WTC11 (cell line): ENCODE data around the gene CD8A. TPM values are rescaled to one million over a fixed set of nuclear protein-coding genes. Genes with fewer than 3 reads are reported as not detected.

ENCODE experiments used
- ATAC-seq: fragments of 200-7000 bp; cut with Tn5 transposase; 2 replicates; pipeline ENCODE4 v1.10.0; 2021; ENCODE audit warnings: mild to moderate bottlenecking, moderate library complexity
- CTCF ChIA-PET: fragments of 300-600 bp; sonication (Branson Sonifier 250); formaldehyde crosslinking; loops from one replicate; lab custom pipeline; 2021; ENCODE audit warnings: antibody characterized with exemption; lab: Charles Lee
- POLR2A ChIA-PET: fragments of 350-600 bp; sonication (Branson Sonifier 250); formaldehyde crosslinking; loops from one replicate; lab custom pipeline; 2021; ENCODE audit warnings: antibody characterized with exemption; lab: Charles Lee
- DNase-seq: peaks from one replicate; pipeline ENCODE4 v3.0.0; 2021; ENCODE audit warnings: low spot score
- H3K27ac Mint-ChIP-seq: 2 replicates; pipeline ENCODE4 v1.8.0; 2021; ENCODE audit warnings: mixed read lengths
- H3K27me3 Mint-ChIP-seq: 2 replicates; pipeline ENCODE4 v1.8.0; 2021; ENCODE audit warnings: low read depth, mild to moderate bottlenecking, moderate library complexity, mixed read lengths
- H3K36me3 Mint-ChIP-seq: 2 replicates; pipeline ENCODE4 v1.8.0; 2021; ENCODE audit warnings: mixed read lengths
- H3K4me1 Mint-ChIP-seq: 2 replicates; pipeline ENCODE4 v1.8.0; 2022; ENCODE audit warnings: mixed read lengths
- H3K4me3 Mint-ChIP-seq: 2 replicates; pipeline ENCODE4 v1.8.0; 2021; ENCODE audit warnings: mild to moderate bottlenecking, moderate library complexity, mixed read lengths
- H3K9me3 Mint-ChIP-seq: 2 replicates; pipeline ENCODE4 v1.8.0; 2021; ENCODE audit warnings: mixed read lengths
- AFF4 ChIP-seq: sonication (generic); formaldehyde crosslinking; IDR thresholded peaks from 2 replicates; pipeline ENCODE4 v1.8.1; 2023; ENCODE audit warnings: mild to moderate bottlenecking, missing genetic modification reagents, borderline replicate concordance
- CREM ChIP-seq: sonication (generic); formaldehyde crosslinking; IDR thresholded peaks from 2 replicates; pipeline ENCODE4 v1.8.1; 2022; ENCODE audit warnings: mild to moderate bottlenecking, missing genetic modification reagents, moderate library complexity
- CTCF ChIP-seq: fragments of 200-600 bp; IDR thresholded peaks from 2 replicates; pipeline ENCODE4 v1.8.0; 2022; ENCODE audit warnings: antibody characterized with exemption
- E2F4 ChIP-seq: sonication (generic); formaldehyde crosslinking; IDR thresholded peaks from 2 replicates; pipeline ENCODE4 v1.8.1; 2022; ENCODE audit warnings: low read depth, mild to moderate bottlenecking, moderate library complexity, missing genetic modification reagents, borderline replicate concordance
- EMX1 ChIP-seq: fragments of 250-450 bp; sonication (Bioruptor Pico); IDR thresholded peaks from 2 replicates; pipeline ENCODE4 v1.8.0; 2021; ENCODE audit warnings: mild to moderate bottlenecking
- FOXJ3 ChIP-seq: sonication (generic); formaldehyde crosslinking; IDR thresholded peaks from 2 replicates; pipeline ENCODE4 v1.9.0; 2021; ENCODE audit warnings: missing genetic modification reagents, mild to moderate bottlenecking, borderline replicate concordance
- FOXP4 ChIP-seq: sonication (generic); formaldehyde crosslinking; IDR thresholded peaks from 2 replicates; pipeline ENCODE4 v1.8.0; 2022; ENCODE audit warnings: mild to moderate bottlenecking, missing genetic modification reagents
- GRHL2 ChIP-seq: fragments of 250-450 bp; sonication (Bioruptor Pico); IDR thresholded peaks from 2 replicates; pipeline ENCODE4 v1.8.0; 2022; ENCODE audit warnings: mild to moderate bottlenecking, moderate library complexity; ENCODE audit not compliant: insufficient replicate concordance, severe bottlenecking
- IRF2 ChIP-seq: sonication (generic); formaldehyde crosslinking; IDR thresholded peaks from 2 replicates; pipeline ENCODE4 v1.8.0; 2022; ENCODE audit warnings: low read depth, missing genetic modification reagents, borderline replicate concordance
- JUN ChIP-seq: sonication (generic); formaldehyde crosslinking; IDR thresholded peaks from 2 replicates; pipeline ENCODE4 v1.8.0; 2023; ENCODE audit warnings: mild to moderate bottlenecking, missing genetic modification reagents
- MAX ChIP-seq: sonication (generic); formaldehyde crosslinking; IDR thresholded peaks from 2 replicates; pipeline ENCODE4 v1.8.0; 2022; ENCODE audit warnings: mild to moderate bottlenecking, missing genetic modification reagents
- MXD4 ChIP-seq: fragments of 250-450 bp; sonication (Bioruptor Pico); IDR thresholded peaks from 2 replicates; pipeline ENCODE4 v1.8.0; 2021; ENCODE audit warnings: mild to moderate bottlenecking, moderate library complexity, borderline replicate concordance
- NFYB ChIP-seq: sonication (generic); formaldehyde crosslinking; conservative IDR thresholded peaks from 2 replicates; pipeline ENCODE4 v1.8.0; 2022; ENCODE audit warnings: low read depth, missing genetic modification reagents
- PRRX2 ChIP-seq: fragments of 250-450 bp; sonication (Bioruptor Pico); IDR thresholded peaks from 2 replicates; pipeline ENCODE4 v1.8.0; 2021; ENCODE audit warnings: mild to moderate bottlenecking
- RELA ChIP-seq: sonication (generic); formaldehyde crosslinking; IDR thresholded peaks from 2 replicates; pipeline ENCODE4 v1.8.1; 2022; ENCODE audit warnings: missing genetic modification reagents, mild to moderate bottlenecking, borderline replicate concordance
- RORB ChIP-seq: fragments of 250-450 bp; sonication (Bioruptor Pico); IDR thresholded peaks from 2 replicates; pipeline ENCODE4 v1.9.0; 2021; ENCODE audit warnings: mild to moderate bottlenecking
- SMAD4 ChIP-seq: sonication (generic); formaldehyde crosslinking; IDR thresholded peaks from 2 replicates; pipeline ENCODE4 v1.8.0; 2022; ENCODE audit warnings: mild to moderate bottlenecking, missing genetic modification reagents
- ZNF263 ChIP-seq: sonication (generic); formaldehyde crosslinking; IDR thresholded peaks from 2 replicates; pipeline ENCODE4 v1.8.1; 2022; ENCODE audit warnings: low read depth, mild to moderate bottlenecking, moderate library complexity, missing genetic modification reagents
- ZNF423 ChIP-seq: fragments of 250-450 bp; sonication (Bioruptor Pico); IDR thresholded peaks from 2 replicates; pipeline ENCODE4 v2.1.2; 2022; ENCODE audit warnings: mild to moderate bottlenecking, moderate library complexity
- total RNA-seq: library from RNA; stranded (reverse); gene quantifications from 3 replicates; pipeline ENCODE4 v1.2.3, GENCODE V29; 2021
- TF ChIP-seq, protein P1 (sequence below): fragments of 250-450 bp; sonication (Bioruptor Pico); IDR thresholded peaks from 2 replicates; pipeline ENCODE4 v1.9.0; 2021; ENCODE audit warnings: mild to moderate bottlenecking, borderline replicate concordance

CD8A gene
- total RNA-seq, 1 experiment from 2014 or later = 0.44 TPM

DNA sequence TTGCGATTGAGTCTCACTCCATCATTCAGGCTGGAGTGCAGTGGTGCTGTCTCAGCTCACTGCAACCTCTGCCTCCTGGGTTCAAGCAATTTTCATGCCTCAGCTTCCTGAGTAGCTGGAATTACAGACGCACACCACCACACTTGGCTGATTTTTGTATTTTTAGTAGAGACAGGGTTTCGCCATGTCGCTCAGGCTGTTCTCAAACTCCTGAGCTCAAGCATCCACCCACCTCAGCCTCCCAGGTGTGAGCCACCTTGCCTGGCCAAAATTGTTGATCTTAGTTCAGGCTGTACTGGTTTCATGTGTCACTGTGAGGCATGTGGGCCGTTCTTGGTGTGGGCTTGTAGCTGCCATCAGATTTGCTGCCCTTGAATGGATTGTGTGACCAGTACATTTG is 18.1 kb downstream of the CD8A start:
- ATAC-seq = no peak
- Mint-ChIP-seq H3K27ac (no peak overlapping the region; the same call in 1 of the 2 replicates), H3K36me3 (peaks cover 60% of the 10 kb centered on the region), H3K9me3 (no peaks in the 10 kb centered on the region), H3K4me3 (no peak overlapping the region), H3K27me3 (no peaks in the 10 kb centered on the region), H3K4me1 (0 out of 2 replicates have a peak, but pooled peaks cover 5% of the 10 kb centered on the region)
- ChIA-PET CTCF (interaction anchor here (0.7 to 0.8 kb wide), 2 partner anchors 8 to 35 kb away, joined by 3 read pairs; no protein-coding TSS in a partner anchor), POLR2A (no interaction called here)
- no peak for DNase-seq
- TF ChIP-seq MXD4 (CRISPR knock-in tag) (no peak), ZNF423 (CRISPR knock-in tag) (no peak), PRRX2 (CRISPR knock-in tag) (no peak), FOXJ3 (CRISPR knock-in tag) (no peak), IRF2 (no peak), E2F4 (no peak), NFYB (CRISPR knock-in tag) (no peak)

DNA sequence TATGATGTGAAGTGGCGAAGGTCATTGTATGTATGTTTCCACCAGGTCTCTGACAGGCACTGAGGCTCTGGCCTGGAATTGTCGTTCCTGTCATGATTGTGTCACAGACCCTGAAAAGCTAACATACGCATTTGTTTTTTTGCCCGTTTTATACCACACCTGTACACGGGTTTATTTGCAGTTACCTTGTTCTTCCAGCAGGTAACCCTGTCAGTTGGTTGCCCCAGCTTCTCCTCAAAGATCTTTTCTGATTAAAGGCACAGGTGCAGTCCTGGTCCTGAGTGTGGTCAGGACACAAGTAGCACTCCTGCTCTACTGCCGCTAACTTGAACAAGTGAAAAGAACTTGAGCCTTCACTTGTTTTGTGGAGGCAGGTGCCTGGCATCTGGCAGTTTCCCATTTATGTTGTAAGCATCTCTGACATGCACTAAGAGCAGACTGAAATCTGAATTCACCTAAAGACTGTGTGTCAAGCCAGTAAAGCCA is 19.9 kb downstream of the CD8A start:
- H3K9me3 Mint-ChIP-seq = no peaks in the 10 kb centered on the region
- H3K27me3 Mint-ChIP-seq = no peaks in the 10 kb centered on the region
- ChIA-PET CTCF (no interaction called here), POLR2A (no interaction called here)
- ATAC-seq (no peak), DNase-seq (no peak)
- H3K4me1 Mint-ChIP-seq = 0 out of 2 replicates have a peak, but pooled peaks cover 5% of the 10 kb centered on the region
- TF ChIP-seq EMX1 (CRISPR knock-in tag) (no peak), RORB (CRISPR knock-in tag) (no peak), GRHL2 (CRISPR knock-in tag) (no peak)
- TF ChIP-seq, protein P1, sequence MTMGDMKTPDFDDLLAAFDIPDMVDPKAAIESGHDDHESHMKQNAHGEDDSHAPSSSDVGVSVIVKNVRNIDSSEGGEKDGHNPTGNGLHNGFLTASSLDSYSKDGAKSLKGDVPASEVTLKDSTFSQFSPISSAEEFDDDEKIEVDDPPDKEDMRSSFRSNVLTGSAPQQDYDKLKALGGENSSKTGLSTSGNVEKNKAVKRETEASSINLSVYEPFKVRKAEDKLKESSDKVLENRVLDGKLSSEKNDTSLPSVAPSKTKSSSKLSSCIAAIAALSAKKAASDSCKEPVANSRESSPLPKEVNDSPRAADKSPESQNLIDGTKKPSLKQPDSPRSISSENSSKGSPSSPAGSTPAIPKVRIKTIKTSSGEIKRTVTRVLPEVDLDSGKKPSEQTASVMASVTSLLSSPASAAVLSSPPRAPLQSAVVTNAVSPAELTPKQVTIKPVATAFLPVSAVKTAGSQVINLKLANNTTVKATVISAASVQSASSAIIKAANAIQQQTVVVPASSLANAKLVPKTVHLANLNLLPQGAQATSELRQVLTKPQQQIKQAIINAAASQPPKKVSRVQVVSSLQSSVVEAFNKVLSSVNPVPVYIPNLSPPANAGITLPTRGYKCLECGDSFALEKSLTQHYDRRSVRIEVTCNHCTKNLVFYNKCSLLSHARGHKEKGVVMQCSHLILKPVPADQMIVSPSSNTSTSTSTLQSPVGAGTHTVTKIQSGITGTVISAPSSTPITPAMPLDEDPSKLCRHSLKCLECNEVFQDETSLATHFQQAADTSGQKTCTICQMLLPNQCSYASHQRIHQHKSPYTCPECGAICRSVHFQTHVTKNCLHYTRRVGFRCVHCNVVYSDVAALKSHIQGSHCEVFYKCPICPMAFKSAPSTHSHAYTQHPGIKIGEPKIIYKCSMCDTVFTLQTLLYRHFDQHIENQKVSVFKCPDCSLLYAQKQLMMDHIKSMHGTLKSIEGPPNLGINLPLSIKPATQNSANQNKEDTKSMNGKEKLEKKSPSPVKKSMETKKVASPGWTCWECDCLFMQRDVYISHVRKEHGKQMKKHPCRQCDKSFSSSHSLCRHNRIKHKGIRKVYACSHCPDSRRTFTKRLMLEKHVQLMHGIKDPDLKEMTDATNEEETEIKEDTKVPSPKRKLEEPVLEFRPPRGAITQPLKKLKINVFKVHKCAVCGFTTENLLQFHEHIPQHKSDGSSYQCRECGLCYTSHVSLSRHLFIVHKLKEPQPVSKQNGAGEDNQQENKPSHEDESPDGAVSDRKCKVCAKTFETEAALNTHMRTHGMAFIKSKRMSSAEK (CRISPR knock-in tag) = no peak
- H3K27ac Mint-ChIP-seq = no peak overlapping the region
- no peak overlapping the region for H3K4me3 Mint-ChIP-seq
- H3K36me3 Mint-ChIP-seq = peaks cover 68% of the 10 kb centered on the region

DNA sequence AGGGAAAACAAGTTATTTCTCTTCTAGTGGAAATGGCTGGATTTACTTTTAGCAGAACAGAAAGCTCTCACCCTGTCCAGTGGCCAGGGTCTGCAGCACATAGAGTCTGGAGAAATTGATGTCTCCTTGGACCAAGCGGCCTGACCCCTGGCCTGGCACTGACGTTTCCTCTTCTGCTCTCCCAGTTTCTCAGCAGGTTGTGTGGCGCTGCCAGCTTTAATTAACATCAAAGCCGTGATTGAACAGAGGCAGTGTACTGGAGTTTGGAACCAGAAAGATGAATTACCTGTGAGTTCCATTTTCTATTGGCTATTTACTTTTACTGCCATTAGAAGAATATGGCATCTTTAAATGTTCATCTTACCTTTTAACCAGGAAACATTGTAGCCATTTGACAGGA is 20.9 kb downstream of the CD8A start:
- Mint-ChIP-seq H3K27me3 (no peaks in the 10 kb centered on the region), H3K27ac (no peak overlapping the region), H3K4me1 (peaks cover 5% of the 10 kb centered on the region; the same call in 1 of the 2 replicates), H3K9me3 (no peaks in the 10 kb centered on the region), H3K36me3 (peaks cover 72% of the 10 kb centered on the region), H3K4me3 (no peak overlapping the region)
- CTCF ChIA-PET = no interaction called here
- DNase-seq (no peak), ATAC-seq (no peak)
- POLR2A ChIA-PET = no interaction called here
- TF ChIP-seq MAX (CRISPR knock-in tag) = no peak
- TF ChIP-seq SMAD4 = no peak
- TF ChIP-seq JUN (CRISPR knock-in tag) = no peak
- TF ChIP-seq CREM (CRISPR knock-in tag) = no peak
- TF ChIP-seq ZNF263 (CRISPR knock-in tag) = no peak
- TF ChIP-seq CTCF = no peak
- no peak for TF ChIP-seq NFYB (CRISPR knock-in tag)
- no peak for TF ChIP-seq RELA (CRISPR knock-in tag)
- no peak for TF ChIP-seq AFF4
- no peak for TF ChIP-seq FOXP4 (CRISPR knock-in tag)
